HepG2 (cell line): Measurements from ENCODE around the gene ZFPM1.

Experiments
- CHD4 ChIP-seq: fragments of 200-600 bp; sonication (generic); IDR thresholded peaks from 2 replicates; pipeline ENCODE4 v1.7.0; 2017; ENCODE audit warnings: mild to moderate bottlenecking, low read length, borderline replicate concordance
- CREBL2 ChIP-seq: sonication (generic); formaldehyde crosslinking; IDR thresholded peaks from 2 replicates; pipeline ENCODE4 v1.8.1; 2023; ENCODE audit warnings: missing genetic modification reagents, mild to moderate bottlenecking, borderline replicate concordance
- CTCF ChIP-seq: sonication (generic); formaldehyde crosslinking; IDR thresholded peaks from 2 replicates; pipeline ENCODE4 v1.5.0; 2020; ENCODE audit warnings: mild to moderate bottlenecking, missing genetic modification reagents, moderate library complexity
- ETS1 ChIP-seq: sonication (generic); formaldehyde crosslinking; IDR thresholded peaks from 2 replicates; pipeline ENCODE4 v1.4.0; 2020; ENCODE audit warnings: missing genetic modification reagents
- MTA1 ChIP-seq: sonication (generic); formaldehyde crosslinking; IDR thresholded peaks from 2 replicates; pipeline ENCODE4 v1.4.0; 2020; ENCODE audit warnings: missing genetic modification reagents, mild to moderate bottlenecking, borderline replicate concordance
- NCOA2 ChIP-seq: sonication (generic); formaldehyde crosslinking; IDR thresholded peaks from 2 replicates; pipeline ENCODE4 v1.8.0; 2022; ENCODE audit warnings: inconsistent platforms
- POLR2AphosphoS5 ChIP-seq: IDR thresholded peaks from 2 replicates; pipeline ENCODE4 v1.6.1; 2012; ENCODE audit warnings: low read depth, low read length
- SIN3A ChIP-seq: IDR thresholded peaks from 2 replicates; pipeline ENCODE4 v1.6.1; 2011; ENCODE audit warnings: low read depth, mild to moderate bottlenecking, control low read depth, low read length, borderline replicate concordance
- SNRNP70 ChIP-seq: fragments of 200-400 bp; formaldehyde crosslinking; IDR thresholded peaks from 2 replicates; pipeline ENCODE4 v1.6.1; 2017; ENCODE audit warnings: mild to moderate bottlenecking, low read depth, low read length, moderate library complexity
- STAT5B ChIP-seq: sonication (generic); formaldehyde crosslinking; IDR thresholded peaks from 2 replicates; pipeline ENCODE4 v1.4.0; 2020; ENCODE audit warnings: missing genetic modification reagents
- U2AF2 ChIP-seq: fragments of 200-400 bp; formaldehyde crosslinking; IDR thresholded peaks from 2 replicates; pipeline ENCODE4 v1.6.1; 2017; ENCODE audit warnings: low read depth, mild to moderate bottlenecking, low read length
- ZNF17 ChIP-seq: sonication (generic); formaldehyde crosslinking; IDR thresholded peaks from 2 replicates; pipeline ENCODE4 v1.5.0; 2020; ENCODE audit warnings: mild to moderate bottlenecking, missing genetic modification reagents
- ZNF713 ChIP-seq: sonication (generic); formaldehyde crosslinking; IDR thresholded peaks from 2 replicates; pipeline ENCODE4 v1.4.0; 2020; ENCODE audit warnings: mild to moderate bottlenecking, missing genetic modification reagents
- ZNF746 ChIP-seq: sonication (generic); formaldehyde crosslinking; IDR thresholded peaks from 2 replicates; pipeline ENCODE4 v1.8.0; 2022; ENCODE audit warnings: mild to moderate bottlenecking, missing genetic modification reagents

DNA sequence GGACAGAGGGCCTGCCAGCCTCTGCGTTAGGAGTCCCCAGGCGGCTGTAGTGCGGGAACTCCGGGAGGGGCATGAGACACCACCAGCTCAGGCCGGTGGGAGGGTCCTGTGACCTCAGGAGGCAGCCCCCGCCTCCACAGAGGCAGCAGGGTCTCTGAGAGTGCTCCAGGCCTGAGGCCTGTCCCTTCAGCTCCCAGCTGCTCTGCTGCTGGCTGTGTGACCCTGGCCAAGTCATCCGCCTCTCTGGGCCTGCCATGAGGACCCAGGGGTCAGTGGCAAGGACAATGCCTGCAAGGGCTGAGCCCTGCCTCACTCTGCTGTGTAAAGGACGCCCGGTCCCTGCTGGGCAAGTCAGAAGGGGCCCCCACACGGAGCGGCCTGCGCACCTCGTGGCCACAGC, 27.1 kb upstream of the ZFPM1 start:
- TF ChIP-seq CTCF (CRISPR knock-in tag) = no peak
- TF ChIP-seq NCOA2 = no peak
- no peak for TF ChIP-seq POLR2AphosphoS5
- TF ChIP-seq ETS1 = no peak
- TF ChIP-seq CREBL2 = no peak
- TF ChIP-seq MTA1 = no peak
- TF ChIP-seq ZNF17 (CRISPR knock-in tag) = no peak
- TF ChIP-seq U2AF2 = no peak
- TF ChIP-seq ZNF746 (CRISPR knock-in tag) = no peak
- no peak for TF ChIP-seq ZNF713 (CRISPR knock-in tag)
- TF ChIP-seq SIN3A = no peak
- TF ChIP-seq CHD4 = no peak
- TF ChIP-seq SNRNP70 = no peak
- TF ChIP-seq STAT5B (CRISPR knock-in tag) = no peak
